HEK293 (cell line): ENCODE measurements around the gene MAD2L2.

Experiments used
- CTCF ChIA-PET: fragments of 350-600 bp; formaldehyde crosslinking; extraction: SDS; loops from one replicate; lab custom pipeline; 2021; ENCODE audit warnings: antibody characterized with exemption; lab: Yijun Ruan, JAX
- POLR2A ChIA-PET: fragments of 300-600 bp; formaldehyde crosslinking; extraction: SDS; loops from one replicate; lab custom pipeline; 2020; ENCODE audit warnings: antibody characterized with exemption, inconsistent platforms; lab: Yijun Ruan, JAX
- H3K27ac ChIP-seq: fragments of 200-500 bp; sonication (Bioruptor generic); 2 replicates; pipeline ENCODE4 v1.5.1; 2014; ENCODE audit warnings: low read depth, low read length, control low read depth, inconsistent platforms; ENCODE audit errors: extremely low read depth
- H3K36me3 ChIP-seq, 2 experiments: fragments of 200-500 bp in 1 of 2; sonication (Bioruptor generic) in 1 of 2; 1 replicate in 1 of 2; 2 replicates in 1 of 2; pipeline ENCODE4 v1.5.1; 2014 to 2017; ENCODE audit warnings: inconsistent platforms in 2 of 2, low read length in 2 of 2; ENCODE audit not compliant: control insufficient read depth in 2 of 2, insufficient read depth in 1 of 2
- H3K4me1 ChIP-seq: fragments of 200-500 bp; sonication (Bioruptor generic); 2 replicates; pipeline ENCODE4 v1.5.1; 2014; ENCODE audit warnings: mild to moderate bottlenecking, low read length, inconsistent platforms; ENCODE audit not compliant: control insufficient read depth, insufficient read depth
- H3K4me3 ChIP-seq: 2 replicates; pipeline ENCODE4 v1.5.1; 2011; ENCODE audit warnings: low read depth, mild to moderate bottlenecking, control low read depth, low read length, moderate library complexity
- H3K9me3 ChIP-seq: fragments of 200-500 bp; sonication (Bioruptor generic); 2 replicates; pipeline ENCODE4 v1.5.1; 2014; ENCODE audit warnings: low read depth, low read length, inconsistent platforms; ENCODE audit not compliant: control insufficient read depth, insufficient read depth
- EGR2 ChIP-seq: fragments of 450-650 bp; formaldehyde crosslinking; IDR thresholded peaks from 2 replicates; pipeline ENCODE4 v1.5.1; 2016; ENCODE audit warnings: low read depth, missing biosample characterization, missing genetic modification characterization
- FEZF1 ChIP-seq: fragments of 450-650 bp; formaldehyde crosslinking; IDR thresholded peaks from 2 replicates; pipeline ENCODE4 v1.5.1; 2016; ENCODE audit warnings: missing biosample characterization, missing genetic modification characterization
- GLIS1 ChIP-seq: fragments of 450-650 bp; formaldehyde crosslinking; IDR thresholded peaks from 2 replicates; pipeline ENCODE4 v1.5.1; 2016; ENCODE audit warnings: missing biosample characterization, missing genetic modification characterization
- KLF9 ChIP-seq: fragments of 450-650 bp; formaldehyde crosslinking; IDR thresholded peaks from 2 replicates; pipeline ENCODE4 v1.5.1; 2016; ENCODE audit warnings: missing biosample characterization, missing genetic modification characterization, low read depth
- MEIS1 ChIP-seq: sonication (generic); formaldehyde crosslinking; IDR thresholded peaks from 2 replicates; pipeline ENCODE4 v1.8.1; 2022; ENCODE audit warnings: missing genetic modification reagents, mild to moderate bottlenecking, borderline replicate concordance
- SP3 ChIP-seq: fragments of 450-650 bp; formaldehyde crosslinking; IDR thresholded peaks from 2 replicates; pipeline ENCODE4 v1.5.1; 2016; ENCODE audit warnings: missing biosample characterization, missing genetic modification characterization
- ZFHX2 ChIP-seq: fragments of 450-650 bp; formaldehyde crosslinking; conservative IDR thresholded peaks from 2 replicates; pipeline ENCODE4 v1.5.1; 2016; ENCODE audit warnings: missing biosample characterization, missing genetic modification characterization
- ZNF112 ChIP-seq: fragments of 450-650 bp; formaldehyde crosslinking; IDR thresholded peaks from 2 replicates; pipeline ENCODE4 v1.5.0; 2017; ENCODE audit warnings: missing biosample characterization, missing genetic modification characterization
- ZNF266 ChIP-seq: fragments of 450-650 bp; formaldehyde crosslinking; IDR thresholded peaks from 2 replicates; pipeline ENCODE4 v1.5.1; 2016; ENCODE audit warnings: missing biosample characterization, missing genetic modification characterization, low read depth
- ZNF280C ChIP-seq: fragments of 450-650 bp; formaldehyde crosslinking; IDR thresholded peaks from 2 replicates; pipeline ENCODE4 v1.5.1; 2016; ENCODE audit warnings: missing biosample characterization, missing genetic modification characterization
- ZNF302 ChIP-seq: fragments of 450-650 bp; formaldehyde crosslinking; IDR thresholded peaks from 2 replicates; pipeline ENCODE4 v1.5.1; 2016; ENCODE audit warnings: missing biosample characterization, missing genetic modification characterization, low read depth
- ZNF311 ChIP-seq: fragments of 450-650 bp; formaldehyde crosslinking; IDR thresholded peaks from 2 replicates; pipeline ENCODE4 v1.5.1; 2017; ENCODE audit warnings: missing biosample characterization, missing genetic modification characterization, borderline replicate concordance
- ZNF335 ChIP-seq: fragments of 450-650 bp; formaldehyde crosslinking; conservative IDR thresholded peaks from 2 replicates; pipeline ENCODE4 v1.5.1; 2016; ENCODE audit warnings: missing biosample characterization, missing genetic modification characterization
- ZNF501 ChIP-seq: fragments of 450-650 bp; formaldehyde crosslinking; IDR thresholded peaks from 2 replicates; pipeline ENCODE4 v1.5.1; 2016; ENCODE audit warnings: missing biosample characterization, missing genetic modification characterization
- ZNF600 ChIP-seq: fragments of 450-650 bp; formaldehyde crosslinking; IDR thresholded peaks from 2 replicates; pipeline ENCODE4 v1.5.1; 2016; ENCODE audit warnings: missing biosample characterization, missing genetic modification characterization
- ZNF677 ChIP-seq: fragments of 450-650 bp; IDR thresholded peaks from 2 replicates; pipeline ENCODE4 v1.5.0; 2018; ENCODE audit warnings: missing biosample characterization, mild to moderate bottlenecking, missing genetic modification characterization, moderate library complexity
- ZNF704 ChIP-seq: fragments of 450-650 bp; formaldehyde crosslinking; IDR thresholded peaks from 2 replicates; pipeline ENCODE4 v1.5.1; 2016; ENCODE audit warnings: missing biosample characterization, missing genetic modification characterization
- ZNF837 ChIP-seq: fragments of 450-650 bp; formaldehyde crosslinking; IDR thresholded peaks from 2 replicates; pipeline ENCODE4 v1.5.1; 2016; ENCODE audit warnings: missing biosample characterization, missing genetic modification characterization
- TF ChIP-seq, protein P1 (sequence below): fragments of 450-650 bp; formaldehyde crosslinking; IDR thresholded peaks from 2 replicates; pipeline ENCODE4 v1.5.1; 2016; ENCODE audit warnings: missing biosample characterization, missing genetic modification characterization

MAD2L2 gene

GRCh38 chr1:11629184-11630016, 51.5 kb downstream of the MAD2L2 start:
- Histone ChIP-seq H3K9me3 (no peaks in the 10 kb centered on the region), H3K27ac (no peak overlapping the region), H3K36me3 (no peaks in the 10 kb centered on the region), H3K4me3 (no peak overlapping the region), H3K4me1 (no peaks in the 10 kb centered on the region)
- CTCF ChIA-PET = interaction anchor here (1.0 kb wide), 1 partner anchor 16 kb away, joined by 4 read pairs; no protein-coding TSS in a partner anchor
- TF ChIP-seq SP3 (tag by site-specific recombination) = no peak
- TF ChIP-seq ZNF600 (tag by site-specific recombination) = no peak
- TF ChIP-seq EGR2 (tag by site-specific recombination) = peak; percentile 68; the same call in 1 of the 2 replicates
- TF ChIP-seq ZNF311 (tag by site-specific recombination) = no peak
- no peak for TF ChIP-seq ZNF266 (tag by site-specific recombination)
- peak; percentile 46; the same call in 1 of the 2 replicates for TF ChIP-seq ZFHX2 (tag by site-specific recombination)
- no peak for TF ChIP-seq GLIS1
- POLR2A ChIA-PET = no interaction called here

DNA sequence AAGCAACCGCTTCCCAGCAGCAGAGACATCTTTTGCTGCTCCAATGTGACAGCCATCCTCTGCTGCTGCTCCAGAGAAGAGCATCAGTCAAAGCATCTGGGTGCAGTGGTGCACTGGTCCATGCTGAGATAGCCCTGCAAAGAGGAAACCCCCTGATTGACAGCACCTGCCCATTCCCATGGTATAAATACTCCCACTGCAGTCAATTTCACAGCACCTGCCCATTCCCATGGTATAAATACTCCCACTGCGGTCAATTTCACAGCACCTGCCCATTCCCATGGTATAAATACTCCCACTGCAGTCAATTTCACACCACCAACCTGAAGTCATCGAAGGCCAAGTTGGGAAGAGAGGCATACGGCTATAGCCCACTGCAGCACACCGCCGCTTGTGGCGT, 52.2 kb downstream of the MAD2L2 start:
- no peak overlapping the region for H3K27ac ChIP-seq
- H3K36me3 ChIP-seq = no peaks in the 10 kb centered on the region
- no peaks in the 10 kb centered on the region for H3K4me1 ChIP-seq
- H3K4me3 ChIP-seq = no peak overlapping the region
- ChIA-PET CTCF (interaction anchor here (1.4 kb wide), 1 partner anchor 17 kb away, joined by 5 read pairs; no protein-coding TSS in a partner anchor), POLR2A (interaction anchor here (0.7 kb wide), 1 partner anchor 95 kb away, joined by 3 read pairs; no protein-coding TSS in a partner anchor)
- TF ChIP-seq ZNF704 = no peak
- TF ChIP-seq, protein P1, sequence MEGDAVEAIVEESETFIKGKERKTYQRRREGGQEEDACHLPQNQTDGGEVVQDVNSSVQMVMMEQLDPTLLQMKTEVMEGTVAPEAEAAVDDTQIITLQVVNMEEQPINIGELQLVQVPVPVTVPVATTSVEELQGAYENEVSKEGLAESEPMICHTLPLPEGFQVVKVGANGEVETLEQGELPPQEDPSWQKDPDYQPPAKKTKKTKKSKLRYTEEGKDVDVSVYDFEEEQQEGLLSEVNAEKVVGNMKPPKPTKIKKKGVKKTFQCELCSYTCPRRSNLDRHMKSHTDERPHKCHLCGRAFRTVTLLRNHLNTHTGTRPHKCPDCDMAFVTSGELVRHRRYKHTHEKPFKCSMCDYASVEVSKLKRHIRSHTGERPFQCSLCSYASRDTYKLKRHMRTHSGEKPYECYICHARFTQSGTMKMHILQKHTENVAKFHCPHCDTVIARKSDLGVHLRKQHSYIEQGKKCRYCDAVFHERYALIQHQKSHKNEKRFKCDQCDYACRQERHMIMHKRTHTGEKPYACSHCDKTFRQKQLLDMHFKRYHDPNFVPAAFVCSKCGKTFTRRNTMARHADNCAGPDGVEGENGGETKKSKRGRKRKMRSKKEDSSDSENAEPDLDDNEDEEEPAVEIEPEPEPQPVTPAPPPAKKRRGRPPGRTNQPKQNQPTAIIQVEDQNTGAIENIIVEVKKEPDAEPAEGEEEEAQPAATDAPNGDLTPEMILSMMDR (tag by site-specific recombination) = no peak
- peak; percentile 98 for TF ChIP-seq ZNF112 (tag by site-specific recombination)
- TF ChIP-seq ZNF280C (tag by site-specific recombination) = no peak
- H3K9me3 ChIP-seq = no peaks in the 10 kb centered on the region

DNA sequence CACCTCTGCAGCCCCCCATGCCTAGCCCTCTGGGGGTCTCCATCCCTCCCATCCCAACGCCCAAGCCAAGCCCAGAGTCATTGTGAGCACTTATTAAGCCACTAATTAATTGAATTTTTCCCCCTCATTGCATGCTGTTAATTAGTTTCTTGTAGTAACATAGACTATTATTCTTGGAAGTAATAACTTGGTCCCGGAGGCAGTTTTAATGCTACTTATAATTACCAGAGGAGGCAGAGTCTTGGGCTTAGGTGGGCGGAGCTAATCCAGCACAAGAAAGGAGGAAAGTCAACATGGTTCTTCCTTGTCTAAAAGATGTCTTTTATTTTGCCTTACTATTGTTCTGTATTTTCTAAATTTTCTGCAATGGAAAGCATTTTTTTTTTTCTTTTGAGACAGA, 54.4 kb downstream of the MAD2L2 start:
- Histone ChIP-seq H3K4me3 (no peak overlapping the region), H3K27ac (no peak overlapping the region), H3K36me3 (no peaks in the 10 kb centered on the region), H3K9me3 (no peaks in the 10 kb centered on the region), H3K4me1 (no peaks in the 10 kb centered on the region)
- POLR2A ChIA-PET = no interaction called here
- CTCF ChIA-PET = interaction anchor here (1.1 kb wide), 1 partner anchor 19 kb away, joined by 3 read pairs; no protein-coding TSS in a partner anchor
- TF ChIP-seq ZNF501 (tag by site-specific recombination) (no peak), FEZF1 (no peak), ZNF302 (tag by site-specific recombination) (no peak), ZNF335 (tag by site-specific recombination) (no peak), ZNF837 (no peak), ZNF677 (no peak), ZNF311 (tag by site-specific recombination) (no peak), MEIS1 (CRISPR knock-in tag) (no peak), KLF9 (no peak)
